Astrocyte of the cerebellum (primary cell): ENCODE measurements around the gene RASL11B.

Experiments used
- DNase-seq: peaks from one replicate; pipeline ENCODE4 v3.0.0-alpha.2; 2011; ENCODE audit warnings: low read depth
- H3K4me3 ChIP-seq: 2 replicates; pipeline ENCODE4 v1.5.1; 2011; ENCODE audit warnings: mild to moderate bottlenecking, low read depth, low read length, moderate library complexity
- CTCF ChIP-seq: IDR thresholded peaks from 2 replicates; pipeline ENCODE4 v1.5.1; 2012; ENCODE audit warnings: low read length, low read depth, moderate library complexity, mild to moderate bottlenecking; ENCODE audit errors: missing control alignments
- in situ Hi-C: cut with HindIII; loops from 2 replicates; pipeline ENCODE4 v1.10.0; 2017; ENCODE audit warnings: low sequenced_read_pairs

Gene RASL11B

GRCh38 chr4:52864793-52865192 lies 2.7 kb downstream of the RASL11B start:
- in situ Hi-C loops = no loop called here
- no peak for TF ChIP-seq CTCF
- peak; percentile 72 for DNase-seq
- H3K4me3 ChIP-seq = no peak overlapping the region

GRCh38 chr4:52865300-52865699 lies 3.2 kb downstream of the RASL11B start:
- no peak for DNase-seq
- no peak overlapping the region for H3K4me3 ChIP-seq
- no peak for TF ChIP-seq CTCF
- in situ Hi-C loops = no loop called here

- no peak overlapping the region for H3K4me3 ChIP-seq
- no peak for DNase-seq
- in situ Hi-C loops = no loop called here
- no peak for TF ChIP-seq CTCF
Measured at GRCh38 chr4:52866734-52867133, 4.6 kb downstream of the RASL11B start.

GRCh38 chr4:52867163-52867562 lies 5.0 kb downstream of the RASL11B start:
- no peak for TF ChIP-seq CTCF
- DNase-seq = no peak
- no peak overlapping the region for H3K4me3 ChIP-seq
- in situ Hi-C loops = no loop called here

GRCh38 chr4:52868133-52868532 lies 6.0 kb downstream of the RASL11B start:
- TF ChIP-seq CTCF = no peak
- no peak for DNase-seq

GRCh38 chr4:52869196-52869595 lies 7.1 kb downstream of the RASL11B start:
- in situ Hi-C loops = no loop called here
- no peak for DNase-seq
- no peak for TF ChIP-seq CTCF
- H3K4me3 ChIP-seq = no peak overlapping the region

More at GRCh38 chr4:52868133-52868532, 6.0 kb downstream of the RASL11B start:
- in situ Hi-C loops = no loop called here
- H3K4me3 ChIP-seq = no peak overlapping the region

GRCh38 chr4:52869656-52870055 lies 7.5 kb downstream of the RASL11B start:
- no peak for DNase-seq
- no peak for TF ChIP-seq CTCF
- in situ Hi-C loops = no loop called here
- H3K4me3 ChIP-seq = no peak overlapping the region
